Measurements from ENCODE around the gene METAP1D.
"Not testable (repeated sequence)": the region's sequence is repeated elsewhere in the genome, so short reads cannot be mapped to it uniquely, and the experiment has no call there.

The METAP1D gene

GRCh38 chr2:171999604-172000469 lies at the start of gene METAP1D:
Gene METAP1D, plus strand, starts transcription at chr2:171999953. Its CDS starts 17 bp downstream, at chr2:171999970.
- DNase-seq = peak; percentile 87

DNA sequence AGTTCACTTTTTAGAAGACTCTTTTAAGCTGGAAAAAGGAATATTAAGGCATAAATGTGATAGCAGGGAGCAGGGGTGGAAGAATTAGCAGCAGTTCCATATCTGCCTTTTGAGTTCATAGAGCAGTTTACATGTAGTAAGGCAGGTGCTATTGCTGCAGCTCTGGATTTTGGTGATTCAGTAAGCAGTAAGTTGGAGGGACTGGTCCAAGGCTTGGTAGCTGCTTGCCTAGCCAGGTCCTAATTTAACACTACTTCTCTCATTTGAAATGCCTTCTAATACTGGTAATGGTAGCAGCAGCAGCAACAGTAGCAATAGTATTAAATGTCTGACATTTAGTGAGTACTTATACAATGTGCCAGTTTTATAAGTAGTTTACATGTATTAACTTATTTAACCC lies 47.5 kb upstream of the METAP1D start:
- DNase-seq = no peak

GRCh38 chr2:171952748-171953147 lies 47.0 kb upstream of the METAP1D start:
- DNase-seq = no peak

- no peak for DNase-seq
Measured at GRCh38 chr2:171956135-171956825, 43.5 kb upstream of the METAP1D start.

DNA sequence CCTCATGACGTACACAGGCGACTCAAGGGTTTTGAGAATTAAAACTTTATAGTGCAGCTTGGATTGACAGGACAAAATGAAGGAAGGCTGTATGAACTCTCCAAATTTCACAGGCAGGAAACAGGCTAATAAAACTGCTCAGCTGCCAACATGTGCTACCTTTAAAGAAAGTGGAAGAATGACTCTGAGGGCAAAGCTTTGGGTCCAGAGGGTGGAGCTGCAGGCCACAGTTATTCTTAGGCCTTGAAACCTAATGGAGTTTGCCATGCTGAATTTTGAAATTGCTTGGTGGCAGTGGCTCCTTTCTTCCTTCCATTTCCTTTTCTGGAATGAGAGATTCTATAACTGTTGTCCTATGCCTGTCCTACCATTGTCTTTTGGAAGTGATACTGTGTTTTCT lies 42.7 kb upstream of the METAP1D start:
- DNase-seq = no peak

GRCh38 chr2:171958475-171958874 lies 41.3 kb upstream of the METAP1D start:
- DNase-seq = no peak

GRCh38 chr2:171959998-171960397 lies 39.8 kb upstream of the METAP1D start:
- no peak for DNase-seq

DNA sequence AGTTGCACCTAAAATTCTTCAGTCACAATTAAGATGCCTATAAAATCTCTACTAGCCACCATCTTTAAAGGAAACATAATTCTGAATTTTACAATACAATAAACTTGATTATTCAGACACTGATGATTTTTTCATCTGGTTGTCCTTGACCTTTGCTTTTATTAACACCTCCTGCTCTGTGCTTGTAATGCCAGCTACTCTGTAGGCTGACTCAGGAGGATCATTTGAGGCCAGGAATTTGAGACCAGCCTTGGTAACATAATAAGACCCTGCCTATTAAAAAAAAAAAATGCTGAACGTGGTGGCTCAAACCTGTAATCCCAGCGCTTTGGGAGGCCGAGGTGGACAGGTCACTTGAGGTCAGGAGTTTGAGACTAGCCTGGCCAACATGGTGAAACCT lies 39.2 kb upstream of the METAP1D start:
- no peak for DNase-seq

GRCh38 chr2:171963198-171963597 lies 36.6 kb upstream of the METAP1D start:
- no peak for DNase-seq

GRCh38 chr2:171964308-171964707 lies 35.4 kb upstream of the METAP1D start:
- DNase-seq = no peak

DNA sequence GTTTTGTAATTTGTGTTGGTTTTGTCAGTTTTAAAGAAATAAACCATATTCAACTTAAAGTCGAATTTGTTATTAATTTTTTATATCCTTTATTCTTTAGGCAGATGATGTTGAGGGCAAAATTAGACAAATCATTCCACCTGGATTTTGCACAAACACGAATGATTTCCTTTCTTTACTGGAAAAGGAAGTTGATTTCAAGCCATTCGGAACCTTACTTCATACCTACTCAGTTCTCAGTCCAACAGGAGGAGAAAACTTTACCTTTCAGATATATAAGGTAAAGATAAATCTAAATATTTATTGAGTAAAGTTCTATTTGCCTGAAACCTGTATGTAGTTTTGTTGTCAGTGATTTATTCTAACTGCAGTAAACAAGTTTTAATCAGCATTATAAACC lies 34.5 kb upstream of the METAP1D start:
- DNase-seq = no peak

GRCh38 chr2:171965661-171966060 lies 34.1 kb upstream of the METAP1D start:
- DNase-seq = no peak

DNA sequence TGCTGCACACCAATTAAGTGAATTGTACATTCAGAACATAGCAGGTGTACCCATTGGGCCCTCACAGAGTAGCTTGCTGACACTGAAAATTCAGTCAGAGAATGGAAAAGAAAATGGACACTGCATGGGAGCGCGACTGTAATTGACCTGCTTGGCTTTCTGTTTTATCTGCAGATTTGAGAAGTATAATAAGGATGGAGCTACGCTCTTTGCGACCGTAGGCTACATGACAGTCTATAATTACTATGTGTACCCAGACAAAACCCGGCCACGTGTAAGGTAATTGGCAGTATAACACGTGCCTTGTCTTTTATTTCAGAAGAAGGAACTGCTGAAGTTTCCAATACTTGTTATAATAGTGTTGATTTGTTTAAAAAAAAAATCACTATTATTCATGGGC lies 33.5 kb upstream of the METAP1D start:
- DNase-seq = no peak

GRCh38 chr2:171966688-171967087 lies 33.1 kb upstream of the METAP1D start:
- DNase-seq = no peak

DNA sequence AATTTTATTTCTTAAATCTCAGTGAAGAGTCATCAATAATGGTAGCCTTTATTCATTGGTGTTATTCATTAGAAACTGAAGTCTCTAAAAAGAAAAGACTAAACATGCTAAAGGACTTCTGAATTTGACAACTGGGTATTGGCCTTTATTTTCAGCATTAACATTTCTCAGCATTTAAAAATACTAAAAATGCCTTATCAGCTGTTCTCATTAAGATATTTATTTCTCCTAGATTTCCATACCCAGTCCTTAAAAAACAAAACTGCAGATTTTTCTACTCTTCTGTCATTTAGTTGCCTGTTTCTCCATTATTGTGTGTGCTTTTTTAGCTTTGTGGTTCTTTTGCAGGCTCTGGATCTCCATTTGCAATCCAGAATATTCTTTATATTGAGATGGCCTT lies 31.2 kb upstream of the METAP1D start:
- DNase-seq = no peak

- no peak for DNase-seq
Measured at GRCh38 chr2:171972329-171972982, 27.3 kb upstream of the METAP1D start.

- no peak for DNase-seq
Measured at GRCh38 chr2:171979103-171979502, 20.6 kb upstream of the METAP1D start.

GRCh38 chr2:171983924-171984323 lies 15.8 kb upstream of the METAP1D start:
- DNase-seq = not testable (repeated sequence)

- no peak for DNase-seq
Measured at GRCh38 chr2:171985076-171985475, 14.7 kb upstream of the METAP1D start.

- DNase-seq = no peak
Measured at GRCh38 chr2:171986778-171987177, 13.0 kb upstream of the METAP1D start.

- no peak for DNase-seq
Measured at GRCh38 chr2:171991027-171991426, 8.7 kb upstream of the METAP1D start.

DNA sequence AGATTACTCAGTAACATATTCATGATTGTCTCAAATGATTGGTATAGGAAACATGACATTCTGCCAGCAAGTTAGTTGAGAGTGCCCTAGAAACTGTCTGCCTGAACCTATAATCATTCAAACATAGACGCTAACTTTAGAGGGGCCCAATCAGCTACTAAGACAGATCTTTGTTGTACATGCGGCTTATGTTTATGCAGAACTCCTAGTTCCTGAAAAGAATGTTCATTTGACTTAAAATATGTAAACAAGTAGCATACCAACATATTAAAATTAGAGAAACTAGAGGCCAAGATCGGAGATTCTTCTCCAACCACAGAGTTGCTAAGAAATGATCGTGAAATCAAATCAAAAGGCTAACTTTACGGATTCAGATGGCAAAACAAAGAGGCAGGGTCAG lies 4.2 kb upstream of the METAP1D start:
- no peak for DNase-seq

DNA sequence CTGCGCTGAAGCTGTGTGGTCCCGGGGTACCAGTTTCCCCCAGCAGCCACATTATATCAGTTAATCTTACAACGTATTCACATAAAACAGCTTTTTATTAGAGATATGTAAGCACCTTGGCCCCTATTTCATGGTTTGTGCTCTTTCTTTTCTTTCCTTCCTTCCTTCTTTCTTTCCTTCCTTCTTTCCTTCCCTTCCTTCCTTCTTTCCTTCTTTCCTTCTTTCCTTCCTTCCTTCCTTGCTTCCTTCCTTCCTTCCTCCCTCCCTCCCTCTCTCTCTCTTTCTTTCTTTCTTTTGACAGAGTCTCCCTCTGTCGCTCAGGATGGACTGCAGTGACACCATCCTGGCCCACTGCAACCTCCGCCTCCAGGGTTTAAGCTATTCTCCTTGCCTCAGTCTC lies 3.7 kb upstream of the METAP1D start:
- no peak for DNase-seq

DNA sequence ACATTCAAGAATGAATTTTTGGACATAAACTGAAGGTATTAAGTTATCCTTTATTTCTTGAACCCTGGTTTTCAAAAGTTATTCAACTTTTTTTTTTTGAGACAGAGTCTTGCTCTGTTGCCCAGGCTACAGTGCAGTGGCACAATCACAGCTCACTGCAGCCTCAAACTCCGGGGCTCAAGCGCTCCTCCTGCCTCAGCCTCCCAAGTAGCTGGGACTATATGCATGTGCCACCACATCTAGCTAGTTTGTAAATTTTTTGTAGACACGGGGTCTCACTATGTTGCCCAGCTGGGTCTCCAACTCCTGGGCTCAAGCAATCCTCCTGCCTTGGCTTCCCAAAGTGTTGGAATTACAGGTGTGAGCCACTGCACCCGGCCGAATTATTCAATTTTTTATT lies 2.7 kb upstream of the METAP1D start:
- DNase-seq = not testable (repeated sequence)
